Measurements from ENCODE around the gene HS3ST4.

HS3ST4 gene

DNA sequence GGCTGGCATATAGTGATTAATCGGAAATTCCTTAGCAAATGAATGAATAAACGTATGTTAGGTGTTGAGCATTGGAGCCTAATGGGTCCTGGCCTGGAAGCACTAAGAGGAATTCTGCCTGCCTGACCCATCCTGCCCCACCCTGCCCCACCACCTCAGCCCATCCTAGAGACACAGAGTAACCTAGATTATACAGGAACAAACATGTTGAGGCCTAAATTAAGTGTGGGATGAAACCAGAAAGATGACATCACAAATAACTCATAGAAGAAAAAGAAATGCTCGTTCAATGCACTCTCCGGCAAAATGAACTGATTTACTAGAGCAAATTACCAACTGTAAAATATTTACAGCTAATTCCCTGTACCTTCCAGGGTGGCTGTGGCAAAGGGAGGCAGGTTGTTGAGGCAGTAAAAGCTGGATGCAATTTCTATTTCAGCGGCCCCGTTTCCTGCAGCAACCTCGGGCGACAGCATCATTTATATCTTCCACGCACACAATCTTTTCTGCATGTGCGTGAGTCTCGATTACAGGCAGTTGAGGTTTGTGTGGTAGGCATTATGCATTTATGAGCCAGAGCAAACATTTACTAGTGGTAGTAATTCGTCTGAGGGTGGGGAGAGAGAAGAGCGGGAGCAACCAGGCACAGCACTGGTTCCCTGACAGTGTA is 417.2 kb downstream of the HS3ST4 start:
- DNase-seq (ENCODE audit: low read depth) = no peak

DNA sequence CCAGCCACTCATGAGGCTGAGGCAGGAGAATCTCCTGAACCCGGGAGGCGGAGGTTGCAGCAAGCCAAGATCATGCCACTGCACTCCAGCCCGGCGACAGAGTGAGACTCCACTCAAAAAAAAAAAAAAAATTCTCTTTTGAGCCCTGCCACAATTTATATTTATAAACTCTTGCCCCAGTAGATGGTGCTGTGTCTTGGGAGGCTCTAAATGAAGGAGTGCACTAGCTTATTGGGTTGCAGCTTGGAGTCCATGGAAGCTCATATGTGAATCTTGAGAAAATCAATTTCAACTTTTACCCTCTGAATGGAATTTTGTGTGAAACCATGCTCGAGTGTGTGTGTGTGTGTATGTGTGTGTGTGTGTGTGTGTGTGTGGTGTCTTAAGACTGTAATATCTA is 420.1 kb downstream of the HS3ST4 start:
- no peak for DNase-seq (ENCODE audit: low read depth)

DNA sequence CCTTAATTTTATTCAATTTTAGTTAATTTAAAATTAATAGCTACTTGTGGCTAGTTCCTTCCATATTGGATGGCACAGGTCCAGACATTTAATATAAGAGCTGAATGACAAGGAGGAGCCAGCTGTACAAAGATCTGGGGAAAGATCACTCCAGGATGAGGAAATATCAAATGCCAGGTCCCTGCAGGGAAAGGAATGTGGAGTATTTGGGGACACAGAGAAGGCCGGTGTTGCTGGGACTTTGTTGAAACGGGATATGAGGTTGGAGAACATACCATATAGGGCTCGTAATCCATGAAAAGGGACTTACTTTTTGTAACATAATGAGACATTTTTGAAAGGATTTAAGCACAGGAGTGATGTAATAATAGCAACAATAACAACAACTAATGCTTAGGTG is 426.8 kb downstream of the HS3ST4 start:
- no peak for DNase-seq (ENCODE audit: low read depth)

DNA sequence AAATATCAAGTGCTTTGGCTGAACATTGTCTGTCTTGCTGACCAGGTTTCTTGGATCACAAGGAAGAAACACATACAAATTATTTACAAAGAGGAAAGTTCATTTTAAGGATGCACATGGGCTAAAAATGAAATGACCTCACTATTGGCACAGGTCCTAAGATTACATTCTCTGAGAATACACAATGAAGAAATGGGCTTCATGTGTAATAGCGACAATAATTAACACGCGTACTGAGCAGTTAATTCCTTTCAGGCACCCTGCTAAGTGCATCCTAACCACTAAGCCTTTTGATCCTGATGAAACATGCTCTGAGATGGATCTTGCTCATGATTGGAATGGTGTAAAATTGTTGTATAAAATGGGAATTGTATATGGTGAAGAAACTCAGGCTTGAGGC is 429.0 kb downstream of the HS3ST4 start:
- no peak for DNase-seq (ENCODE audit: low read depth)

DNA sequence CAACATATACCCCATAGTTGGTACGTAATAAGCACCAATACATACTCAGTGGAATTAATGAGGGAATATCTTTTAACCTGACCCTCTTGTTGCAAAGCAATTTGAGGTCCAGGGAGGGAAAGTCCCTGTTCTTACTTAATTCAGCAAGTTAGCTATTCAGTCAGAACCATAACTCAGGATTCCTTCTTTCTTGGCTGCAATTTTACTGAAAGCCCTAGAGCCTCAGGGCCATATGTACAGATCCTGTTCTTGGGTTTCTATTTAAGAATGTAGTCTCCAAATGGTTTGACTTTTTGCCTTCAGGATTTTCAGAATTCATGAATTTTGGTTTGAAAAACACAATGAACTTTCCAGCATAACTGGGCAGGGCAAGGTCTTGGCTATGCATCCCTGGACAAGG is 436.5 kb downstream of the HS3ST4 start:
- no peak for DNase-seq (ENCODE audit: low read depth)

DNA sequence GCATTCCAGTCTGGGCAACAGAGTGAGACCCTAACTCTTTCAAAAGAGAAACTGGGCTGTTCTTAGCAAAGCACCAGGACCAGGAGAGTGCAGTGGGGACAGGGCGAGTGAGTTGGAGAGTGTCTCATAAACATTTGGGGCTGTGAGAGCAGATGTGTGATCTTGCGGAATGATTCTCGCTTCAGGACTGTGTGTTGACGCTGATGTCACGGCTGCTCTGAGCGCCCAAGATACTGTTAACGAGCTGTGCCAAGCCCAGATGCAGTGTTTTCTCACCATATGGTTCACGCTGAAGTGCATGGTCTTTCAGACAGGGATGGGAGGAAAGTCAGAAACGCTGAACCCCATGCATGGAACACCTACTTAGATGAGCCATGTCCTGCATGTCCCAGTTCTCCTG is 438.2 kb downstream of the HS3ST4 start:
- no peak for DNase-seq (ENCODE audit: low read depth)

DNA sequence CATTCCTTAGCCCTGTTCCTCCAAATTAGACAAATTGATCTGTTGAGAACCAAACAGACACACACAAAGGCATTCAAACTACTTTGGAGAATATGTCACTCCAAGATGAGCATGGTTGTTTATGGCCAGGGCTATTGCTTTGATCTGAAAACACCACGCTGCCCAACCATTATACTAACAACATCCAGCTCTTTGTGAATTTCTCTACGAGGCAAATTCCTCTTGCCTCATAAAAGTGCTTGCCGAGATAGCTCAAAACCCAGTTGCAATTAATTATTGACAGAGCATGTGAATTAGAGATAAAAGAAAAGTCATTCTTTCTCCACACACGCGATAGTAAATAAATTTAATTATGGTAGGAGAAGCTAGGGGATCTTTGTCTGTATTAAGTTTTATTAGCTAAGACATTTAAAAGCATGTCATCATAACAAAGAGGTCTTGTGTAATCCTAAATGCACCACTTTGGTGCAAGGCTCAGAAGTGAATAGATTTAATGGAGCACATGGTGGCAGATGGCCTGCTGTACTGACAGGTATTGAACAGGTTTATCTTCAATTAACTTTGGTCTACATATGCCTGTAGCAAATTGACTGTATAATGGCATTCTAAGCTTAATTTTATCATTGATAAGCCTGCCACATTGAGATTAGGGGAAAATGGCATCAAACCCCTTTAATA is 441.8 kb downstream of the HS3ST4 start:
- no peak for DNase-seq (ENCODE audit: low read depth)

DNA sequence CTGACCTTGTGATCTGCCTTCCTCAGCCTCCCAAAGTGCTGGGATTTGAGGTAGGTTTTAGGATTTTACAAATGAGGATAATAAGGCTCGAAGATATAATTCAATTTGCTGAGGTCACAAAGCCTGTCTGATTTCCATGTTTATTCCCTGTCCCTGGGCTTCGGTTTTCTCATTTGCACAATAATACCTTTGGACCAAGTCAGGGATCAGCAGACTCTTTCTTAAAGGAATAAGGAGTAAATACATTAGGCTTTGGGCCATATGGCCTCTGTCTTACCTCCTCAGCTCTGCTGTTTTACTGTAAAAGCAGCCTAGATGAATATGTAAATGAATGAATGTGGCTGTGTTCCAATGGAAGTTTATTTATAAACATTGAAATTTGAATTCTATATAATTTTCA is 442.8 kb downstream of the HS3ST4 start:
- no peak for DNase-seq (ENCODE audit: low read depth)

DNA sequence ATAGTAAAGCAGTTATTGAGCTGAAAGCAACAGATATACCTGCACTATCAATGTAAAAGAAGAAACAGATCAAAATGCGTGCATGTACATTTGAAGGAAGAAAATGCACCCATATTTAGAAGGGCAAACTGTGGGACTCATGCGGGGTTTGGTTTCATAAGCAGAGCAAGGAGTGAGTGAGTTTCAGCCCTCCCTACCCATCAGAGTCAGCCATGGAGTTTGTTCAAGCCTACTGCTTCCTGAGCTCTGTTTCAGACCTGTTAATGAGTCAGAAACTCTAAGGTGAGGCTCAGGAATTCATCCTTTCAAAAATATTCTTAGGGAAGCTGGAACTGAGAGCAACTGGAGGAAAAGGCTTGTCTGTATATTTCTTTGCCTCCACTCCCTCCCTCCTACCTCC is 446.2 kb downstream of the HS3ST4 start:
- DNase-seq (ENCODE audit: low read depth) = no peak

DNA sequence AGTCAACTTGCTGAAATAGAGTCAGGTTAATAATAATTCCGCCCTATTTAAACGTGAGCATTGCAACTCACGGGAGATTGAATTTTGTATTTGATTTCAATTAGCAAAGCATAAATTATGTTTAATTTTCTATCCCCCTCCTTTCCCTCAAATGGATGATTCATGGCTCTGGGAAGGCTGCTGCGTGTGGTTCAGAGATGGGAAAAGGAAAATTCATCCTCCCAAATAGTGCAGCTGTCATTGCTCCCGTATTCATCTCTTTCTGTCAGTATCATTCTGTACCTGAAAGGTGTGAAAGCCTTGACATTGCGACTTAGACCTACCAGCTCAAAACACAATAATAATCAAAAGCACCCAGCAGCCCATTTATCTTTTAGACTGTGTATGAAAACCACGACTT is 447.3 kb downstream of the HS3ST4 start:
- no peak for DNase-seq (ENCODE audit: low read depth)

DNA sequence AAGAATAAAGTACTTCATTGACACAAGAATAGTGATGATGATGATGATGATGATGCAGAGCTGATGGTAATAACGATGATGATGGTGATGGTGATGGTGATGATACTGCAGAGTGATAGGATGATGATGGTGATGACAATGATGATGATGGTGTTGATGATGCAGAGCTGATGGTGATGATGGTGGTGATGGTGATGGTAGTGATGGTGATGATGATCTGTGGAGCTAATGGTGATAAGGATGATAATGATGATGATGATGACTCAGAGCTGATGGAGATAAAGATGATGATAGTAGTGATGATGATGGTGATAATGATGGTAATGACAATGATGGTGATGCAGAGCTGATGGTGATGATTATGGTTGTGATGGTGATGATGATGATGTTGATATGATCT is 448.1 kb downstream of the HS3ST4 start:
- no peak for DNase-seq (ENCODE audit: low read depth)

DNA sequence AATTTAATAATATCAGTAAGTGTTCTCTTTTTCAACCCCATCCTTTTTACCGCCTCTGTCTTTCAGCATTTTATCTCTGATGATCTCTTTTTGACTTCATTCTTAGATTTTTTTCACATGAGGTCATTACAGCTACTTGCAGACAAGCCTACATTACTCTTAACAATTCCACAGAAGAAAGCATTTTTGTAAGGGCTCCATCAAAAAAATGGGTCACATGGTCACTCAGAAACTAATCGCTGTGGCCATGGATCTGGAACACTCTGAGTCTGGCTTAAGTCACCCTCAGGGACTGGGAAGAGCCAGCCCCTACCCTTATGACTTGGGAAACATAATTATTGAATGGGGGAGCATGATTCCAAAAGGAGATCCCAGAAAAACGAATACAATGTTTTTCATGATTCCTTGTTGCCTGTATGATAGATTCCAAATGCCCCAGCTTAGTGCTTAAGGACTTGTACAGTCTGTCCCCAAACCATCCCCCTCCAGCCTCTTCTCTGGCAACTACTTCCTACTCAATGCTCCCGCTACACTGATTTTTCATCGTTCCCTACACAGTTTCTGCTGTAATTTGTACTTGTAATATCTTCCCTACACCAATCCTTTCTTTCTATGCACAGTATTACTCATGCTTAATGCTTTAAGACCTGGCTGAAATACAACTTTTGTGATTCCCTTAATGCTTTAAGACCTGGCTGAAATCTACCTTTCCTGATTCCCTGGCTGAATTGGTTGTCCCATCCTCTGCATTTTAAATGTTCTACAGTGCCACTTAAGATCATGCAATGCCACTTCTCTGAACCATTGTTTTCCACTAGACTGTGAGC is 457.8 kb downstream of the HS3ST4 start:
- DNase-seq (ENCODE audit: low read depth) = no peak

DNA sequence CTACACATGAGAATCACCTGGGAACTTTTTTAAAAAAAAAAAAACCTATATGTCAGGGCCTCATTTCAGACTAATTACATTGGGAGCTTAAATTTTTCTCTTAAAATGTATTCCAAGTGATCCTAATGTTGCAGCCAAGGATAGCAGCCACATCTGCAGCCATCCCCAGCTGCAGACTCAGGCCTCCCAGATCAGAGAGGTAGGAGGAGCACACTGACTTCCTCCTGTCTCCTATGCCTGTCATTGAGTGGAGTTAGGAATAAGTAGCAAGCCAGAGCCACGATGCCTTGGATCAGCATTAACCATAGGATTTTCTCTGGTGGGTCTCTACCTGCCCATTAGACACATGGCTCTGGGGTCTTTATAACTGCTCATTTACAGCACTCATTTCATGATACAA is 463.5 kb downstream of the HS3ST4 start:
- no peak for DNase-seq (ENCODE audit: low read depth)

DNA sequence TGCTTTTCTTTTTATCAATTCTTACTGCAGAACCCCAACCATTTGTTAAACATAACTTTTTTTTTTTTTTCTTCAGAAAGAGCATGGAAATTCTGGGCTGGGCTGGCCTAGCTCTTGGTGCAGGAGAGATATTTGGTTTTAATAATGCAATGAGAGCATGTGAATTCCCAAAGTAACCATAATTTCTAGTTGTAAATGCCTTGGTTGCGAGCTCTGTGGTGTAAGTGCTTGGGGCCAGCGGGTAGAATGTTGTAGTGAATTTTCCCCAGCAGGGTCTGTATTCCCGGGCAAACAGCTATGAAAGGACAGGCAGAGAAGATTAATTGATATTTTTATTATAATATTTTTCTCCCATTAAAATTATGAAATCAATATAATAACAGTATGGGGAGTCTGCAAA is 465.6 kb downstream of the HS3ST4 start:
- no peak for DNase-seq (ENCODE audit: low read depth)

DNA sequence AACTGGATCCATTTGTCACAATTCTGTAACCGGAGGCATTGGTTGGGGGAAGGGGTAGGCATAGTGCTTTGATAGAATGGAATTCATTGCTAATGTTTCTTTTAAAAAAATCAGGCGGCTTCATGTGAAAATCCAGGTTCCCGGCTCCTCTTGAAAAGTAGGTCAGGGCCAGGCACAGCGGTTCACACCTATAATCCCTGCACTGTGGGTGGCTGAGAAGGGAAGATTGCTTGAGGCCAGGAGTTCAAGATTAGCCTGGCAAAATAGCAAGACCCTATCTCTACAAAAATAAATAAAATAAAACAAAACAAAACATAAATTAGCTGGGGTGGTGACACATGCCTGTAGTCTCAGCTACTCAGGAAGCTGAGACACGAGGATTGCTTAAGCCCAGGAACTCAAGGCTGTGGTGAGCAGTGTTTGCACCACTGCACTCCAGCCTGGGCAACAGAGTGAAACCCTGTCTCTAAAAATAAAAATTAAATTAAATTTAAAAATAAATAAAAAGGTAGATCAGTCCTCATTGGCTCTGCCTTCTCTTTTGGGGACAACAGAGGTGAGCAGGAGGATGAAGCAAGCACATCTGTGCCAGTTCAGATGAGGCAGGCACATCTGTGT is 466.5 kb downstream of the HS3ST4 start:
- DNase-seq (ENCODE audit: low read depth) = no peak

DNA sequence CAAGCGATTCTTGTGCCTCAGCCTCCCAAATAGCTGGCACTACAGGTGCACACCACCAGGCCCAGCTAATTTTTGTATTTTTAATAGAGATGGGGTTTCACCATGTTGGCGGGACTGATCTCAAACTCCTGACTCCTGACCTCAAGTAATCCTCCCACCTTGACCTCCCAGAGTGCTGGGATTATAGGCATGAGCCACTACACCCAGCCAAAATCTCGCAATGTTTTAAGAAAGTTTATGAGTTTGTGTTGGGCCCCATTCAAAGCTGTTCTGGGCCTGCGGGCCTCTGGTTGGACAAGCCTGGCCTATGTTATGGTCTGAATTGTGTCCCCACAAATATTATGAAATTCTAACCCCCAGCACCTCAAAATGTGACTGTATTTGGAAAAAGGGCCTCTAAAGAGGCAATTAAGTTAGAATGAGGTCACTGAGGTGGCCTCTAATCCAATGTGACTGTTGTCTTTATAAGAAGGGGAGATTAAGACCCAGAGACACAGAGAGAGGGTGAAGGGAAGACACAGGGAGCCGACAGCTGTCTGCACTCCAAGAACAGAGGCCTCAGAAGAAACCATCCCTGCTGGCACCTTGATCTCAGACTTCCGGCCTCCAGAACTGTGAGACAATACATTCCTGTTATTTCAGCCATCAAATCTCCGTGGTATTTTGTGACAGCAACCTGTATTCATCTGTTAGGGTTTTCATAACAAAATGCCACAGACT is 469.9 kb downstream of the HS3ST4 start:
- DNase-seq (ENCODE audit: low read depth) = no peak

DNA sequence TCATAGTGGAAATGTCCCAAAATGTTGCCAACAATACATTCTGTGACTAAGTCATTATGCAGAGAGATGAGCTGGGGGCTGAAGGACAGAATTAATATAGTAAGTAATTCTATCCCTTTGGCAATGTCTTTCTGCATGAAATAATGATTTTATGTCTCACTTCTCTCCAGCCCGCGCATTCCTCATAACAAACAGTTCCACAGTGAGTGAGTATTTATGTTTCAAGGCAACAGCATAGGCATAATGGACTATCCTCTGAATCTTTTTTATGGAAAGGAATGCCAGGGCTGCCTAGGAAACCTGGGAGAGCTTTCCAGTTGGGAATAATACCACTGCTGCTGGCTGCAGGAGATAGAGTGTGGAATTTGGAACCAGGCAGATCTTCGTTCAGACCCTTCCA is 477.7 kb downstream of the HS3ST4 start:
- no peak for DNase-seq (ENCODE audit: low read depth)

DNA sequence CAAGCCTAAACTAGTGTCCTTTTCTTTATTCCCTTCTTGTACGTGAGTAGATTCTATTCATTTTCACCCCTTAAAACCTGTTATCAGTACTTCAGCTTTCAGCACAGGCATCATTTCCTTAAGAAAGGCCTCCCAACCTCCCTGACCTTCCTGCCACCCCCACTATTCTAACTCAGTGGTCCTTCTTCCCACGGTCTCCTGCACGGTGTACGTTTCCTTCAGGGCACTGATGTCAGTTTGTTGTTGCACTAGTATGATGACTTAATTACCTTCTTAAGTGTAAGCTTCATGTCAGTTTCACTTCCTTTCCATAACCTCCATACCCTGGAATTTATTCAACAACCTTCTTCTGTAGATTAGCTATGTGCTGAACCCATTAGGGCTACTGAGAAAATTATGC is 484.2 kb downstream of the HS3ST4 start:
- DNase-seq (ENCODE audit: low read depth) = no peak

DNA sequence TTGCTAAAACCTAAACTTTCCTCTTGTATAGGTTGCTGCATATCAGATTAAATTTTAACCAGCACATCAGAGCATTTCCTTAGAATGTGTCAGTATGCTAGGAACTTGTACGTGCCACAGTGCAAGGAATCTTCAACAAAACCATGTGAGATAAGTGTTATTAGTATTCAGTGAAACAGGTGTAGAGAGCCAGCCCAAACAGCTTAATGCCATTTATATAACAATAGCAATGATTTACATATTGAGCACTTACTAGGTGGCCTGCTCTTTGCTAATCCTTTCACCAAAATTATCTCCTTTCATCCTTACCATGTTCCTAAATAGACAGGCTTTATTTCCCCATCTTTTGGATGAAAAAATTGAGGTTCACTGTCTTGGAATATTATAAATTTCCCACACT is 485.7 kb downstream of the HS3ST4 start:
- no peak for DNase-seq (ENCODE audit: low read depth)

DNA sequence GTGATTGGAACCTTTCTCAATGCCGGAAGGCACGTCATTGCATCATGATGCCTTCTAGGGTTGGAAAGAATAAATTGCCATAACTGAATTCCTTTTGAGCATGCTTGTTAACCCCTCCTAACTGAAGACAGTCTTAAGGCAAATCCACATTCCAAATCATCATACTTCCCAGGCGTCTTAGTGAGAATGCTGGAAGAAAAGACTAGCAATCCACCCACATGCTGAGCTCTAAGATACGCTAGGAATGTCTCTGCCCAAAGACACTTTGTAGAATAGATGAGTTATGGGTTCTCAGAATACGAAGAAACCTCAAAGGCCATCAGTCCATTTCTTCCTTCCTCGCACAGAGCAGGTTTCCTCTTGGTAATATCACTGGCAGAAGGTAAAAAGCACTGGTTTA is 486.5 kb downstream of the HS3ST4 start:
- DNase-seq (ENCODE audit: low read depth) = no peak

DNA sequence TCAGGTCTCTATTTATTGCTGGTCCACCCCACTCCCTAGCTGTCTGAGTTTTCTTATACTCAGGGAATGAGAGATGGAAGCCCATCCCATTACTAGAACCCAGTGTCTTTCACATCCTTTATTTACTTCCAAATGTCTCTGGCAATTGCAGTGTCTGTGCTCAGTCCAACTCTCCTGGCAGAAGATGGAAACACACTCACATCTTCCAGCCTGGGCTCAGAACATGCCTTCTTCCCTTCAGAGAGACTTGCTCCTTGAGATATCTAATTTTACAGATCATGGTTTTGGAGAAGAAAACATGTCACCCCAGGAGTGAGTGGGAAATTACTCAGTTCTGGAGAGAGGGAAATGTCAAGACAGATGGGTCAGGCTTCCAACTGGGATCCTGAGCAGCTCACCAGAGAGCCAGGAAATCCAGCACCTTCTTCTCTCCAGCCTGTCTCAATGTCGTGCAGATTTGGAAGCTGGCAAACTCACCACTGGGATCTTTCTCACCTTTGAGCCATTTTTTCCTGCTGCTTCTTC is 494.4 kb downstream of the HS3ST4 start:
- no peak for DNase-seq (ENCODE audit: low read depth)

Measured in amniotic epithelial cell (primary cell).